ENCODE results near the gene CFAP54. TPM values are rescaled to one million over a fixed set of nuclear protein-coding genes. Genes with fewer than 3 reads are reported as not detected.

CFAP54 gene
- total RNA-seq, 1 experiment from 2014 or later, result 0.64 TPM

DNA sequence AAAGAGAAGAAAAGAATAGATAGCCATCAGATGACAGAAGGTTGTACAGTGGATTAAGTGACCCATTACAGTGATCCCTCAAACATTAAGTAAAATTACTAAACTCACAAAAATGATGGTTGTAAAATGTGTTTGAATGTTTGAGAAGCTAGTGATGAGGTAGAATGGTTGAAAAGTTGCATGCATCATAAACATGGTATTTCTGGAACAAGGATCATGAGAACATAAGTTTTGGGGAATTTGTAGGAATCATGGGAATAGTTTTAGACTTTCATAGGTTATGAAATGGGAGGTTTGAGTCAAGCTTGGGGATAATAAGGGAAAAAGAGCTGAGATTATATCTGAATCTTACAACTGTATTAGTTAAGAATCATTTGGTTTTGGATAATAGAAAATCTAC is 383.6 kb downstream of the CFAP54 start:
- BruUV-seq (replicated peaks), result no TSS peak
- ChIA-PET POLR2A (no interaction called here), CTCF (no interaction called here)
- TF ChIP-seq TCF7L2 (IDR thresholded peaks at IDR 0.05; ENCODE audit: low read depth, low read length) (no peak), SIN3A (IDR thresholded peaks at IDR 0.05; ENCODE audit: borderline replicate concordance, insufficient read depth, low read depth, low read length) (no peak), POLR2AphosphoS5 (IDR thresholded peaks at IDR 0.05; ENCODE audit: low read depth, low read length) (no peak)
- TF ChIP-seq, protein P1, sequence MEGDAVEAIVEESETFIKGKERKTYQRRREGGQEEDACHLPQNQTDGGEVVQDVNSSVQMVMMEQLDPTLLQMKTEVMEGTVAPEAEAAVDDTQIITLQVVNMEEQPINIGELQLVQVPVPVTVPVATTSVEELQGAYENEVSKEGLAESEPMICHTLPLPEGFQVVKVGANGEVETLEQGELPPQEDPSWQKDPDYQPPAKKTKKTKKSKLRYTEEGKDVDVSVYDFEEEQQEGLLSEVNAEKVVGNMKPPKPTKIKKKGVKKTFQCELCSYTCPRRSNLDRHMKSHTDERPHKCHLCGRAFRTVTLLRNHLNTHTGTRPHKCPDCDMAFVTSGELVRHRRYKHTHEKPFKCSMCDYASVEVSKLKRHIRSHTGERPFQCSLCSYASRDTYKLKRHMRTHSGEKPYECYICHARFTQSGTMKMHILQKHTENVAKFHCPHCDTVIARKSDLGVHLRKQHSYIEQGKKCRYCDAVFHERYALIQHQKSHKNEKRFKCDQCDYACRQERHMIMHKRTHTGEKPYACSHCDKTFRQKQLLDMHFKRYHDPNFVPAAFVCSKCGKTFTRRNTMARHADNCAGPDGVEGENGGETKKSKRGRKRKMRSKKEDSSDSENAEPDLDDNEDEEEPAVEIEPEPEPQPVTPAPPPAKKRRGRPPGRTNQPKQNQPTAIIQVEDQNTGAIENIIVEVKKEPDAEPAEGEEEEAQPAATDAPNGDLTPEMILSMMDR (IDR thresholded peaks at IDR 0.05), result no peak
- TF ChIP-seq, protein P2, sequence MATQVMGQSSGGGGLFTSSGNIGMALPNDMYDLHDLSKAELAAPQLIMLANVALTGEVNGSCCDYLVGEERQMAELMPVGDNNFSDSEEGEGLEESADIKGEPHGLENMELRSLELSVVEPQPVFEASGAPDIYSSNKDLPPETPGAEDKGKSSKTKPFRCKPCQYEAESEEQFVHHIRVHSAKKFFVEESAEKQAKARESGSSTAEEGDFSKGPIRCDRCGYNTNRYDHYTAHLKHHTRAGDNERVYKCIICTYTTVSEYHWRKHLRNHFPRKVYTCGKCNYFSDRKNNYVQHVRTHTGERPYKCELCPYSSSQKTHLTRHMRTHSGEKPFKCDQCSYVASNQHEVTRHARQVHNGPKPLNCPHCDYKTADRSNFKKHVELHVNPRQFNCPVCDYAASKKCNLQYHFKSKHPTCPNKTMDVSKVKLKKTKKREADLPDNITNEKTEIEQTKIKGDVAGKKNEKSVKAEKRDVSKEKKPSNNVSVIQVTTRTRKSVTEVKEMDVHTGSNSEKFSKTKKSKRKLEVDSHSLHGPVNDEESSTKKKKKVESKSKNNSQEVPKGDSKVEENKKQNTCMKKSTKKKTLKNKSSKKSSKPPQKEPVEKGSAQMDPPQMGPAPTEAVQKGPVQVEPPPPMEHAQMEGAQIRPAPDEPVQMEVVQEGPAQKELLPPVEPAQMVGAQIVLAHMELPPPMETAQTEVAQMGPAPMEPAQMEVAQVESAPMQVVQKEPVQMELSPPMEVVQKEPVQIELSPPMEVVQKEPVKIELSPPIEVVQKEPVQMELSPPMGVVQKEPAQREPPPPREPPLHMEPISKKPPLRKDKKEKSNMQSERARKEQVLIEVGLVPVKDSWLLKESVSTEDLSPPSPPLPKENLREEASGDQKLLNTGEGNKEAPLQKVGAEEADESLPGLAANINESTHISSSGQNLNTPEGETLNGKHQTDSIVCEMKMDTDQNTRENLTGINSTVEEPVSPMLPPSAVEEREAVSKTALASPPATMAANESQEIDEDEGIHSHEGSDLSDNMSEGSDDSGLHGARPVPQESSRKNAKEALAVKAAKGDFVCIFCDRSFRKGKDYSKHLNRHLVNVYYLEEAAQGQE (IDR thresholded peaks at IDR 0.05; ENCODE audit: insufficient read depth in 1 of 2, low read depth in 2 of 2, low read length in 1 of 2), result no peak
- in situ Hi-C loops (cut with HindIII; ENCODE audit: low pct_unique_long_range_greater_than_20kb, low sequenced_read_pairs), result no loop called here
- Histone ChIP-seq H3K4me3 (ENCODE audit: low read depth in 2 of 2, low read length in 2 of 2) (no peak overlapping the region), H3K27ac (ENCODE audit: low read length) (no peak overlapping the region), H3K36me3 (ENCODE audit: control insufficient read depth, insufficient read depth, low read length) (no peaks in the 10 kb centered on the region), H3K9me3 (ENCODE audit: control insufficient read depth, insufficient read depth, low read depth, low read length) (no peaks in the 10 kb centered on the region), H3K4me1 (ENCODE audit: control insufficient read depth, insufficient read depth, low read length) (no peaks in the 10 kb centered on the region), H3K27me3 (ENCODE audit: control insufficient read depth, insufficient read depth, low read length) (peaks cover 2% of the 10 kb centered on the region; the same call in 1 of the 2 replicates)
- DNase-seq (ENCODE audit: low read depth, low spot score) (no peak), ATAC-seq (no peak)
- intact Hi-C loops (cut with micrococcal nuclease; ENCODE audit: unreplicated experiment), result no loop called here

DNA sequence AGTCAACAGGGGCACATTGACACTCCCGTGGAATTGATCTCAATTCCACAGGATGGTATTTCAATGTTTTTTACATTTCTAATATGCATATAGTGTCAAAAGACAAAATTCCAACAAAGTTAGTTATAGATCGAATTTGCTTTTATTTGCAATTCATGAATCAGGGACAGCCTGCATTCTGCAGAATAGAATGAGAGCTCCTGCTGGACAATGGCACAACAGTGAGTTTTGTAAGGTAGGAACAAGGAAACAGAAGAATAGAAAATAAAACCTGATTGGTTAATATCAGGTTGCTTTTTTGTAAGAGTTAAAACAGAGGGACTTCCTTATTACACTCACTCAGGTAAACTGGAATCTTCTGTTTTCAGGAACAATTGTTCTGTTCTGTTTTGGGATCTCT is 384.8 kb downstream of the CFAP54 start:
- Histone ChIP-seq H3K36me3 (ENCODE audit: control insufficient read depth, insufficient read depth, low read length) (no peaks in the 10 kb centered on the region), H3K9me3 (ENCODE audit: control insufficient read depth, insufficient read depth, low read depth, low read length) (no peaks in the 10 kb centered on the region), H3K4me1 (ENCODE audit: control insufficient read depth, insufficient read depth, low read length) (no peaks in the 10 kb centered on the region), H3K4me3 (ENCODE audit: low read depth in 2 of 2, low read length in 2 of 2) (no peak overlapping the region), H3K27me3 (ENCODE audit: control insufficient read depth, insufficient read depth, low read length) (peaks cover 2% of the 10 kb centered on the region; the same call in 1 of the 2 replicates), H3K27ac (ENCODE audit: low read length) (no peak overlapping the region)
- CTCF ChIA-PET, result no interaction called here
- in situ Hi-C loops (cut with HindIII; ENCODE audit: low pct_unique_long_range_greater_than_20kb, low sequenced_read_pairs), result no loop called here
- no TSS peak for BruUV-seq (replicated peaks)
- TF ChIP-seq TCF7L2 (IDR thresholded peaks at IDR 0.05; ENCODE audit: low read depth, low read length), result no peak
- TF ChIP-seq SIN3A (IDR thresholded peaks at IDR 0.05; ENCODE audit: borderline replicate concordance, insufficient read depth, low read depth, low read length), result no peak
- TF ChIP-seq, protein P2 (IDR thresholded peaks at IDR 0.05; ENCODE audit: insufficient read depth in 1 of 2, low read depth in 2 of 2, low read length in 1 of 2), result no peak
- TF ChIP-seq, protein P1 (IDR thresholded peaks at IDR 0.05), result no peak
- TF ChIP-seq POLR2AphosphoS5 (IDR thresholded peaks at IDR 0.05; ENCODE audit: low read depth, low read length), result no peak
- no peak for DNase-seq (ENCODE audit: low read depth, low spot score)
- no peak for ATAC-seq
- intact Hi-C loops (cut with micrococcal nuclease; ENCODE audit: unreplicated experiment), result no loop called here
- POLR2A ChIA-PET, result no interaction called here
